ENCODE results near the gene POU5F1. TPM values are rescaled to one million over a fixed set of nuclear protein-coding genes. Genes with fewer than 3 reads are reported as not detected.

POU5F1 gene
- 1.1 and 1.2 TPM in 2 replicates for total RNA-seq

GRCh38 chr6:31170600-31170881 is at the start of gene POU5F1:
Gene POU5F1, minus strand, starts transcription at chr6:31170682. Its CDS starts 62 bp downstream, at chr6:31170620.

GRCh38 chr6:31158140-31158862 is 12.2 kb downstream of the POU5F1 start, which contains the start of gene TCF19:
Gene TCF19, plus strand, starts transcription at chr6:31158589. Its CDS starts 881 bp downstream, at chr6:31159470.

GRCh38 chr6:31157513-31158139 is 12.9 kb downstream of the POU5F1 start, which contains the start of gene CCHCR1:
Gene CCHCR1, minus strand, starts transcription at chr6:31157802. Its CDS starts 202 bp downstream, at chr6:31157600.

DNA sequence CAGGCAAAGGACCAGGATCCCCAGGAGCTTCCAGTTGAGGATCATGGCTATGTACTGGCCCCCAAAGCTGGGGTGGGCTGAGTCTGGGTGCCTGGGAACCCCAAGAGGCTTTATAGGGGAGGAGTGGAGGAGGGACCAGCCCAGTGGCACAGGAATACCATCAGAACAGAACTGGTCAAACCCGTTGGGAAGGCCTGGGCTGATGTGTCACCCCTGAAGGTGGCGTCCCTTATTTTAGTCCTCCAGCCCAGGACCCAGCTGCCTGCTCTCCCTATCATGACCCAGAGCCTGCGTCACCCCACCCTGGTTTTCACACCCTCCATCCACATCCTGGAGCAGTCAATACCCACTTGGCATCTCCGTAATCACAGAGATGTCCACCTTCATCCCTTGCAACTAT is 31.5 kb downstream of the POU5F1 start, which contains the start of gene PSORS1C2:
TSS of gene PSORS1C2 (minus strand) at position 85 of the 400 bp plus-strand sequence. CDS start at position 45, 40 bp downstream.

DNA sequence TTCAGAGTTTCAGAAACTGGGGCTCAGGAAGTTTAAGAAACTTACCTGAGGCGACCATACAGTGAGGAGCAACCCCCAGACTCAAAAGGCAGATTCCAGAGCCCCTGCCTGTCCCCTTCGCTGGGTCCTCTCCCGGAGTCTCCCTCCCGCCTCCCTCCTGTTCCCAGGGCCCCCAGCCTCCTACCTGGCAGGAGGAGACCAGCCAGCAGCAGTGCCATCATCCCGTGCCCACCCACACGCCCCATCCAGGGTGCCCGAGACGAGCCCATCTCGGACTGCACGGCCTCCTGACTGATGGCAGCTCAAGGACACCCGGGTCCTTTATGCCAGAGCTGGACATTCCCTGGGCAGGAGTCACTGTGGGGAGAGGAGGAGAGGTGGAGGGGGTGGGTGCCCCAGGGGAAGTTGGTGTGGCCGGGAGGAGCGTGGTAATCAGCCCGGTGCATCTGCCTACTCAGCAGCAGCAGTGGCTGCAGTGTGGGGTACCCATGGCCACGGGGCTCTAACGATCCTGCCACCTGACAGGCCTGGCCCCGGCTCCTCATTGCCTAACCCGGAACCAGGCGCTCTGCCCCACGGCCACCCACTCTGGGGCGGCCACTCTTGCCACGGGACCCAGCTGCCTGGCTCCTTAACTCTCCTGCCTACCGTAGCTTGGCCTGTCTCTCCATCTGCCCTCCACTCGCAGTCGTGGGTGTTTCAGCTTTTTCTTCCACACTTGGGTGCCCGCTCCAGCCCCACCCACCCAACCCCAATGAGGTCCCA is 50.1 kb downstream of the POU5F1 start, which contains the start of gene CDSN:
TSS of gene CDSN (minus strand) at position 296 of the 765 bp plus-strand sequence. CDS start at position 269, 27 bp downstream.

DNA sequence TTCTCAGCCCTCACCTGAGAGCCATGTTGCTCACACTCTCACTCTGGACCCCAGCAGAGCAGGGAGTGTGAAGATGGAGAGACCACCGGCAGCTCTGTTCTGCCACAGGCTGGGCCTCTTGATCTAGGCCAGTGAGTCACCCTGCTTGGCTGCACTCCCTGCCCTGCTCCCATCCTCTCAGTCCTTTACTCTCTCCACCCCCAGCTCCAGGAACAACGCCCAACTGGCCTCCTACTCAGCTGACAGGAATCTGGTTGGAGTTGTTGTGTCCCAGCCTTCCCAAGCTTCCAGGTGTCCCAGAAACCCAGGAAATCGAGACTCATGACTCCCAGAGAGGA is 56.0 kb downstream of the POU5F1 start, which contains the start of gene PSORS1C1:
TSS of gene PSORS1C1 (plus strand) at position 260 of the 338 bp plus-strand sequence. CDS start 14,833 bp downstream, outside the sequence.

Other genes starting within 250 kb of the POU5F1 start
- not detected in 2 replicates for gene SFTA2, start 238.5 kb downstream of the POU5F1 start, total RNA-seq
- gene MUCL3, start 229.7 kb downstream of the POU5F1 start, total RNA-seq, result not detected in 2 replicates
- gene MUC21, start 187.0 kb downstream of the POU5F1 start, total RNA-seq, result not detected in 2 replicates
- gene MUC22, start 160.2 kb downstream of the POU5F1 start, total RNA-seq, result not detected in 2 replicates
- gene C6orf15, start 58.1 kb downstream of the POU5F1 start, total RNA-seq, result 0.16 TPM in 1 of 2 replicates, not detected in the other
- gene PSORS1C1, start 55.9 kb downstream of the POU5F1 start, total RNA-seq, result 2.4 and 3.5 TPM in 2 replicates
- gene CDSN, start 50.2 kb downstream of the POU5F1 start, total RNA-seq, result 1.7 and 1.8 TPM in 2 replicates
- not detected in 2 replicates for gene PSORS1C2, start 31.6 kb downstream of the POU5F1 start, total RNA-seq
- gene CCHCR1, start 12.9 kb downstream of the POU5F1 start, total RNA-seq, result 16.4 and 25.6 TPM in 2 replicates
- gene TCF19, start 12.1 kb downstream of the POU5F1 start, total RNA-seq, result 17.5 and 34.9 TPM in 2 replicates
- 68.8 and 90.9 TPM in 2 replicates for gene HLA-C, start 101.4 kb upstream of the POU5F1 start, total RNA-seq
- 48.4 and 141 TPM in 2 replicates for gene HLA-B, start 186.5 kb upstream of the POU5F1 start, total RNA-seq
- gene MICA, start 232.9 kb upstream of the POU5F1 start, total RNA-seq, result 53.6 and 58.3 TPM in 2 replicates